WTC11 (cell line): ENCODE data around the gene RGS6.

Source experiments
- CREM ChIP-seq: sonication (generic); formaldehyde crosslinking; IDR thresholded peaks from 2 replicates; pipeline ENCODE4 v1.8.1; 2022; ENCODE audit warnings: mild to moderate bottlenecking, missing genetic modification reagents, moderate library complexity
- IRF2 ChIP-seq: sonication (generic); formaldehyde crosslinking; IDR thresholded peaks from 2 replicates; pipeline ENCODE4 v1.8.0; 2022; ENCODE audit warnings: low read depth, missing genetic modification reagents, borderline replicate concordance
- TF ChIP-seq, protein P1 (sequence below): fragments of 200-600 bp; IDR thresholded peaks from 2 replicates; pipeline ENCODE4 v1.8.0; 2022; ENCODE audit warnings: antibody characterized with exemption
- TF ChIP-seq, protein P2 (sequence below): sonication (generic); formaldehyde crosslinking; IDR thresholded peaks from 2 replicates; pipeline ENCODE4 v1.8.0; 2022; ENCODE audit warnings: mild to moderate bottlenecking, missing genetic modification reagents
- TF ChIP-seq, protein P3 (sequence below): sonication (generic); formaldehyde crosslinking; conservative IDR thresholded peaks from 2 replicates; pipeline ENCODE4 v1.8.1; 2023; ENCODE audit warnings: mild to moderate bottlenecking, low read depth, missing genetic modification reagents, moderate library complexity
- TF ChIP-seq, protein P4 (sequence below): sonication (generic); formaldehyde crosslinking; IDR thresholded peaks from 2 replicates; pipeline ENCODE4 v1.8.1; 2022; ENCODE audit warnings: low read depth, missing genetic modification reagents, borderline replicate concordance

DNA sequence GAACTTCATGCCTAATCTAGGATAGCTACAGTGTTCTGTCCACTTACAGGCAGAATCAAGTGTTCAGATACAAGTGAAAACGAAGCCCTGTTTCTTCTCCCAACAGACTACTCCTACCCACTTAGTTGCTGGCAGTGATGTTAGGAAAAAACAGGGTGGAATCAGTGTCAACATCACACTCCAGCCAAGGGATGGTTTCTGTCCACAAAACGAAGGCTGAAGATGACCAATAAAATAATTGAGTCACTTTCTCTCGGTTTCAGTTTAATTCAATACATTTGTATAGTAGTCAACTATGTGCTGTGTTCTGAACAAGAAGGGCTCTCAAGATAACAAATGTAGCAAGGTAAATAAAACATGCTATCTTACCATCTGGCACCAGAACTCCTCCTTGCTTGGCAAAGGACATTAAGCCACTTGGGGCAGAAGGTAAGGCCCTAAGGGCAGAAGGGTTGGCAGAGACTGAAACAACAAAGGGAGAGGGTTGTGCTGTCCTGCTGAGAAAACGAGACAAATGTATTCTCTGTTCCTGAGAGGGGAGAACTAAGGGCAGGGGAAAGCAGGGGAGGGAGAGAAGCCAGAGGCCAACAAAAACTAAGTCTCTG is 568.1 kb downstream of the RGS6 start:
- TF ChIP-seq, protein P1, sequence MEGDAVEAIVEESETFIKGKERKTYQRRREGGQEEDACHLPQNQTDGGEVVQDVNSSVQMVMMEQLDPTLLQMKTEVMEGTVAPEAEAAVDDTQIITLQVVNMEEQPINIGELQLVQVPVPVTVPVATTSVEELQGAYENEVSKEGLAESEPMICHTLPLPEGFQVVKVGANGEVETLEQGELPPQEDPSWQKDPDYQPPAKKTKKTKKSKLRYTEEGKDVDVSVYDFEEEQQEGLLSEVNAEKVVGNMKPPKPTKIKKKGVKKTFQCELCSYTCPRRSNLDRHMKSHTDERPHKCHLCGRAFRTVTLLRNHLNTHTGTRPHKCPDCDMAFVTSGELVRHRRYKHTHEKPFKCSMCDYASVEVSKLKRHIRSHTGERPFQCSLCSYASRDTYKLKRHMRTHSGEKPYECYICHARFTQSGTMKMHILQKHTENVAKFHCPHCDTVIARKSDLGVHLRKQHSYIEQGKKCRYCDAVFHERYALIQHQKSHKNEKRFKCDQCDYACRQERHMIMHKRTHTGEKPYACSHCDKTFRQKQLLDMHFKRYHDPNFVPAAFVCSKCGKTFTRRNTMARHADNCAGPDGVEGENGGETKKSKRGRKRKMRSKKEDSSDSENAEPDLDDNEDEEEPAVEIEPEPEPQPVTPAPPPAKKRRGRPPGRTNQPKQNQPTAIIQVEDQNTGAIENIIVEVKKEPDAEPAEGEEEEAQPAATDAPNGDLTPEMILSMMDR, result no peak
- TF ChIP-seq, protein P2, sequence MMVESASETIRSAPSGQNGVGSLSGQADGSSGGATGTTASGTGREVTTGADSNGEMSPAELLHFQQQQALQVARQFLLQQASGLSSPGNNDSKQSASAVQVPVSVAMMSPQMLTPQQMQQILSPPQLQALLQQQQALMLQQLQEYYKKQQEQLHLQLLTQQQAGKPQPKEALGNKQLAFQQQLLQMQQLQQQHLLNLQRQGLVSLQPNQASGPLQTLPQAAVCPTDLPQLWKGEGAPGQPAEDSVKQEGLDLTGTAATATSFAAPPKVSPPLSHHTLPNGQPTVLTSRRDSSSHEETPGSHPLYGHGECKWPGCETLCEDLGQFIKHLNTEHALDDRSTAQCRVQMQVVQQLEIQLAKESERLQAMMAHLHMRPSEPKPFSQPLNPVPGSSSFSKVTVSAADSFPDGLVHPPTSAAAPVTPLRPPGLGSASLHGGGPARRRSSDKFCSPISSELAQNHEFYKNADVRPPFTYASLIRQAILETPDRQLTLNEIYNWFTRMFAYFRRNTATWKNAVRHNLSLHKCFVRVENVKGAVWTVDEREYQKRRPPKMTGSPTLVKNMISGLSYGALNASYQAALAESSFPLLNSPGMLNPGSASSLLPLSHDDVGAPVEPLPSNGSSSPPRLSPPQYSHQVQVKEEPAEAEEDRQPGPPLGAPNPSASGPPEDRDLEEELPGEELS (CRISPR knock-in tag), result no peak
- no peak for TF ChIP-seq CREM (CRISPR knock-in tag)
- TF ChIP-seq, protein P3, sequence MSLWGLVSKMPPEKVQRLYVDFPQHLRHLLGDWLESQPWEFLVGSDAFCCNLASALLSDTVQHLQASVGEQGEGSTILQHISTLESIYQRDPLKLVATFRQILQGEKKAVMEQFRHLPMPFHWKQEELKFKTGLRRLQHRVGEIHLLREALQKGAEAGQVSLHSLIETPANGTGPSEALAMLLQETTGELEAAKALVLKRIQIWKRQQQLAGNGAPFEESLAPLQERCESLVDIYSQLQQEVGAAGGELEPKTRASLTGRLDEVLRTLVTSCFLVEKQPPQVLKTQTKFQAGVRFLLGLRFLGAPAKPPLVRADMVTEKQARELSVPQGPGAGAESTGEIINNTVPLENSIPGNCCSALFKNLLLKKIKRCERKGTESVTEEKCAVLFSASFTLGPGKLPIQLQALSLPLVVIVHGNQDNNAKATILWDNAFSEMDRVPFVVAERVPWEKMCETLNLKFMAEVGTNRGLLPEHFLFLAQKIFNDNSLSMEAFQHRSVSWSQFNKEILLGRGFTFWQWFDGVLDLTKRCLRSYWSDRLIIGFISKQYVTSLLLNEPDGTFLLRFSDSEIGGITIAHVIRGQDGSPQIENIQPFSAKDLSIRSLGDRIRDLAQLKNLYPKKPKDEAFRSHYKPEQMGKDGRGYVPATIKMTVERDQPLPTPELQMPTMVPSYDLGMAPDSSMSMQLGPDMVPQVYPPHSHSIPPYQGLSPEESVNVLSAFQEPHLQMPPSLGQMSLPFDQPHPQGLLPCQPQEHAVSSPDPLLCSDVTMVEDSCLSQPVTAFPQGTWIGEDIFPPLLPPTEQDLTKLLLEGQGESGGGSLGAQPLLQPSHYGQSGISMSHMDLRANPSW, result no peak
- no peak for TF ChIP-seq IRF2 (CRISPR knock-in tag)
- TF ChIP-seq, protein P4, sequence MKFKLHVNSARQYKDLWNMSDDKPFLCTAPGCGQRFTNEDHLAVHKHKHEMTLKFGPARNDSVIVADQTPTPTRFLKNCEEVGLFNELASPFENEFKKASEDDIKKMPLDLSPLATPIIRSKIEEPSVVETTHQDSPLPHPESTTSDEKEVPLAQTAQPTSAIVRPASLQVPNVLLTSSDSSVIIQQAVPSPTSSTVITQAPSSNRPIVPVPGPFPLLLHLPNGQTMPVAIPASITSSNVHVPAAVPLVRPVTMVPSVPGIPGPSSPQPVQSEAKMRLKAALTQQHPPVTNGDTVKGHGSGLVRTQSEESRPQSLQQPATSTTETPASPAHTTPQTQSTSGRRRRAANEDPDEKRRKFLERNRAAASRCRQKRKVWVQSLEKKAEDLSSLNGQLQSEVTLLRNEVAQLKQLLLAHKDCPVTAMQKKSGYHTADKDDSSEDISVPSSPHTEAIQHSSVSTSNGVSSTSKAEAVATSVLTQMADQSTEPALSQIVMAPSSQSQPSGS, result no peak
